K562 (cell line): ENCODE measurements around the gene PAQR7. TPM values are rescaled to one million over a fixed set of nuclear protein-coding genes. Genes with fewer than 3 reads are reported as not detected.

Experiments
- CTCFL ChIP-seq: IDR thresholded peaks from 2 replicates; pipeline ENCODE4 v1.6.1; 2011; ENCODE audit warnings: borderline replicate concordance, low read depth, mild to moderate bottlenecking, moderate library complexity, low read length; ENCODE audit not compliant: insufficient read depth, poor library complexity, severe bottlenecking
- FOXA3 ChIP-seq, 2 experiments: fragments of 450-650 bp in 1 of 2; sonication (generic) in 1 of 2; formaldehyde crosslinking; IDR thresholded peaks in 1 of 2; conservative IDR thresholded peaks in 1 of 2; 2 replicates each; pipeline versions ENCODE4 v1.4.0 to v1.8.0; 2020 to 2022; ENCODE audit warnings: mild to moderate bottlenecking in 2 of 2, missing genetic modification reagents in 1 of 2
- FOXP1 ChIP-seq: sonication (generic); formaldehyde crosslinking; IDR thresholded peaks from 2 replicates; pipeline ENCODE4 v1.8.0; 2022; ENCODE audit warnings: mild to moderate bottlenecking, missing genetic modification reagents
- HDAC1 ChIP-seq, 2 experiments: fragments of 450-650 bp; IDR thresholded peaks; 2 replicates each; pipeline ENCODE4 v1.6.1; 2016 to 2017; ENCODE audit warnings: inconsistent platforms in 1 of 2, mild to moderate bottlenecking in 1 of 2, moderate library complexity in 1 of 2
- HMGN3 ChIP-seq: IDR thresholded peaks from 2 replicates; pipeline ENCODE4 v1.6.1; 2011; ENCODE audit warnings: borderline replicate concordance, low read depth, mild to moderate bottlenecking, mixed read lengths, low read length; ENCODE audit not compliant: insufficient read length; ENCODE audit errors: extremely low read depth
- KLF16 ChIP-seq: IDR thresholded peaks from 2 replicates; pipeline ENCODE4 v1.6.1; 2016; ENCODE audit warnings: antibody characterized with exemption
- PHB2 ChIP-seq: fragments of 450-650 bp; IDR thresholded peaks from 2 replicates; pipeline ENCODE4 v1.6.1; 2017; ENCODE audit warnings: low read depth
- SNIP1 ChIP-seq: fragments of 450-650 bp; IDR thresholded peaks from 2 replicates; pipeline ENCODE4 v1.7.1; 2017; ENCODE audit warnings: low read depth, mild to moderate bottlenecking
- TSHZ1 ChIP-seq: fragments of 250-450 bp; sonication (Bioruptor Pico); IDR thresholded peaks from 2 replicates; pipeline ENCODE4 v1.4.0; 2020; ENCODE audit warnings: mild to moderate bottlenecking, moderate library complexity
- ZNF274 ChIP-seq: IDR thresholded peaks from 2 replicates; pipeline ENCODE4 v1.6.1; 2011; ENCODE audit warnings: low read depth, mild to moderate bottlenecking, low read length, moderate library complexity, borderline replicate concordance
- ZNF589 ChIP-seq: fragments of 200-800 bp; sonication (Bioruptor generic); IDR thresholded peaks from 2 replicates; pipeline ENCODE4 v1.6.1; 2016; ENCODE audit warnings: low read depth, missing genetic modification characterization, missing compliant biosample characterization
- ZNF79 ChIP-seq: fragments of 250-450 bp; sonication (Bioruptor Pico); IDR thresholded peaks from 2 replicates; pipeline ENCODE4 v1.4.0; 2020; ENCODE audit warnings: low read depth, mild to moderate bottlenecking, moderate library complexity
- polyA plus RNA-seq, 8 experiments: library from polyadenylated mRNA; depleted of rRNA in 4 of 8; stranded (reverse) in 5 of 8; unstranded in 3 of 8; fragments of >200 nt; fragmentation: Nextera tagmentation in 2 of 8; fragmentation: Illumina TruSeq in 1 of 8; extraction: Ambion mirVana in 2 of 8; extraction: Trizol in 1 of 8; gene quantifications; 2 replicates each; pipeline versions ENCODE4 v1.2.1 to v1.2.3, GENCODE V29; 2011 to 2014; ENCODE audit warnings: inconsistent platforms in 1 of 8, missing spikeins in 1 of 8
- total RNA-seq, 7 experiments: library from RNA; depleted of rRNA in 6 of 7; stranded (reverse); fragments of >200 nt in 6 of 7; fragmentation: Illumina TruSeq in 2 of 7; extraction: Trizol in 2 of 7; gene quantifications; 2 replicates each; pipeline versions ENCODE4 v1.2.1 to v1.2.3, GENCODE V29; 2011 to 2021; ENCODE audit warnings: low replicate concordance in 1 of 7

The PAQR7 gene
- total and polyA plus RNA-seq, 9 of the 15 experiments (the other 6 are each of a cell fraction or from before 2014, with no cell fraction given): 1.1 to 5.2 (median 2.6) TPM

GRCh38 chr1:25820247-25821111 lies 55.0 kb downstream of the PAQR7 start (continued):
- TF ChIP-seq CTCFL: no peak
- peak; percentile 34 for TF ChIP-seq HMGN3
- TF ChIP-seq ZNF589 (CRISPR knock-in tag): no peak
- no peak for TF ChIP-seq FOXA3 (CRISPR knock-in tag; conservative IDR thresholded peaks at IDR 0.05 in 1 of 2, IDR thresholded peaks at IDR 0.05 in 1 of 2)
- TF ChIP-seq KLF16: no peak
- peak; percentile 59; the same call in 1 of the 2 replicates for TF ChIP-seq FOXP1 (CRISPR knock-in tag)
- no peak for TF ChIP-seq ZNF274
- TF ChIP-seq HDAC1 (IDR thresholded peaks at IDR 0.05): peak in 1 of 2 experiments; percentile 80; a peak in 2 of 4 replicates
- TF ChIP-seq PHB2: no peak
- TF ChIP-seq TSHZ1 (CRISPR knock-in tag): no peak
- TF ChIP-seq ZNF79: no peak
- TF ChIP-seq SNIP1: no peak
